AG10803 (cell line): ENCODE data around the gene C1orf115.
A peak's percentile ranks its signal among the peaks of the same experiment; 100 is the strongest.

Experiments used
- DNase-seq: peaks from one replicate; pipeline ENCODE4 v3.0.0; 2010; ENCODE audit warnings: low read depth
- H3K4me3 ChIP-seq: 2 replicates; pipeline ENCODE4 v1.5.1; 2011; ENCODE audit warnings: mild to moderate bottlenecking, low read length, control low read depth
- TF ChIP-seq, protein P1 (sequence below): conservative IDR thresholded peaks from 2 replicates; pipeline ENCODE4 v1.5.1; 2011; ENCODE audit warnings: mild to moderate bottlenecking, low read length, control low read depth, inconsistent platforms

Gene C1orf115

DNA sequence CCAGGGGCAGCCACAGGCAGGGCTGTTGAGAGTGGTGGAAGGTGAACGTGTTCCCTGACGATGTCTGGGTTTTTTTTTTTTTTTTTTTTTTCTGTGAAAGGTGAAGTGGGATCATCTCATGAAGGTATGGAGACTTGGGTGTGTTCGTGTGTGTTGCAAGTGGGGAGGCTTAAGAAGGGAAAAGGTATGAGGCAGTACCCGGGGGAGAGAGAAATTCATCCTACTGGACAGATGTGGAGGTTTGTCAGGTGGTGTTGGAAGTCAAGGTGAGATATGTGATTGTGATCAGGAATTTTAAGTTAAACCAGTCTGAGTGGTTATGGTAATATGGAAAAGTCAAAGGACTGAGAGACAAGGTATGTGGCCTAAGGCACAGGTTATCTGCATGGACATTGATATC lies 5.3 kb downstream of the C1orf115 start:
- no peak overlapping the region for H3K4me3 ChIP-seq
- DNase-seq: no peak
- TF ChIP-seq, protein P1, sequence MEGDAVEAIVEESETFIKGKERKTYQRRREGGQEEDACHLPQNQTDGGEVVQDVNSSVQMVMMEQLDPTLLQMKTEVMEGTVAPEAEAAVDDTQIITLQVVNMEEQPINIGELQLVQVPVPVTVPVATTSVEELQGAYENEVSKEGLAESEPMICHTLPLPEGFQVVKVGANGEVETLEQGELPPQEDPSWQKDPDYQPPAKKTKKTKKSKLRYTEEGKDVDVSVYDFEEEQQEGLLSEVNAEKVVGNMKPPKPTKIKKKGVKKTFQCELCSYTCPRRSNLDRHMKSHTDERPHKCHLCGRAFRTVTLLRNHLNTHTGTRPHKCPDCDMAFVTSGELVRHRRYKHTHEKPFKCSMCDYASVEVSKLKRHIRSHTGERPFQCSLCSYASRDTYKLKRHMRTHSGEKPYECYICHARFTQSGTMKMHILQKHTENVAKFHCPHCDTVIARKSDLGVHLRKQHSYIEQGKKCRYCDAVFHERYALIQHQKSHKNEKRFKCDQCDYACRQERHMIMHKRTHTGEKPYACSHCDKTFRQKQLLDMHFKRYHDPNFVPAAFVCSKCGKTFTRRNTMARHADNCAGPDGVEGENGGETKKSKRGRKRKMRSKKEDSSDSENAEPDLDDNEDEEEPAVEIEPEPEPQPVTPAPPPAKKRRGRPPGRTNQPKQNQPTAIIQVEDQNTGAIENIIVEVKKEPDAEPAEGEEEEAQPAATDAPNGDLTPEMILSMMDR: no peak

- no peak overlapping the region for H3K4me3 ChIP-seq
- no peak for DNase-seq
- TF ChIP-seq, protein P1: no peak
Measured at GRCh38 chr1:220696226-220696862, 6.2 kb downstream of the C1orf115 start.

DNA sequence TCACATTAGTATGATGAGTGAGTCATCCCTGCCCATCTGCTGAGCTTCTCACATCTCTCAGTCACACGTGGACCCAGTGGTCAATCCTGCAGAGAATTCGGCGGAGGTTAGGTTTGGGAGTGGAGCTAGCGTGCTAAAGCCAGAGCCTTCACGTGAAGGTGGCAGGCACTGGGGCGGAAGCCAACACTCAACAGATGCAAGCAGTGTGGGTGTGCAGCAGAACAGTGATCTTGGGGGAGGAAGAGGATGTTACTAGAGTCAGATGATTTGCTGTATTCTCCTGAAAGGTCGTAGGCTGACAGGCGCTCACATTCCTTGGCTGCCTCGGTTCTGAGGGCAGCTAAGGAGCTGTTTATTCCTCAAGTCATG lies 6.7 kb downstream of the C1orf115 start:
- TF ChIP-seq, protein P1: no peak
- H3K4me3 ChIP-seq: no peak overlapping the region
- DNase-seq: peak; percentile 28

GRCh38 chr1:220697326-220697725 lies 7.2 kb downstream of the C1orf115 start:
- TF ChIP-seq, protein P1: no peak
- DNase-seq: no peak
- H3K4me3 ChIP-seq: no peak overlapping the region

- TF ChIP-seq, protein P1: no peak
- no peak for DNase-seq
- no peak overlapping the region for H3K4me3 ChIP-seq
Measured at GRCh38 chr1:220698607-220699016, 8.4 kb downstream of the C1orf115 start.

GRCh38 chr1:220699044-220699443 lies 8.9 kb downstream of the C1orf115 start:
- no peak for DNase-seq
- TF ChIP-seq, protein P1: no peak

DNA sequence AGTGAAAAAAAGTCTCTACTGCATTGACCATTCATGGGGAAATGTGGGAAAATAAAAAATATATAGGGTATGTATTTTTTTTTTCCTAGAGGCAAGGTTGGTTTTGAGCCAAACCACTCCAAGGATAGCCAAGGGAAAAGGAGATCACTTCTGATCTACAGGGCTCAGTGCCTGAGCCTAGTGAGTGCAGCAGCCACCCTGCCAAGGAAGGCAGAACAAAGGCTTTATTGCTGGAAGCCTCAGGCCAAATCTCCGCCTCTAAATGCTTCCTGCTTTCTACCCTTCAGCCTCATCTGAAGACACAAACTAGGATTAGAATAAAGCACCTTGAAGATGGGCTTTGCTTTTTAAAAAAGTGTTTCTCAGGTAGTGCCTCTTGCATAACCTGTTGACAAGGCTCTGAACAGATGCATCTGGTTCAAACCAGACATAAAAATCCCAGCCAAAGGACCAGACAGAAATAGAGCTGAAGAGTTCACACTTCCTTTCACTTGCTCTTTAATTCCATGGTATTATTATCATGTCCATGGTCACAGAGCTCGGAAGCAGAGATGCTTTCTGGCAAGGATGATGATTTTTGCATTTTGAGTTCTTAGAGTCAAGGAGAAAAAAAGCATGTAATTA lies 10.5 kb downstream of the C1orf115 start:
- H3K4me3 ChIP-seq: no peak overlapping the region
- DNase-seq: no peak
- TF ChIP-seq, protein P1: no peak

More at GRCh38 chr1:220699044-220699443, 8.9 kb downstream of the C1orf115 start:
- no peak overlapping the region for H3K4me3 ChIP-seq
